H1 (cell line): ENCODE measurements around the gene NCF4. TPM values are rescaled to one million over a fixed set of nuclear protein-coding genes. Genes with fewer than 3 reads are reported as not detected.
A peak's percentile ranks its signal among the peaks of the same experiment; 100 is the strongest.

ENCODE experiments used
- CTCF ChIA-PET: fragments of 300-600 bp; sonication (Branson Sonifier 250); formaldehyde crosslinking; loops from one replicate; lab custom pipeline; 2021; ENCODE audit not compliant: partially characterized antibody; lab: Charles Lee
- POLR2A ChIA-PET: fragments of 300-600 bp; sonication (Branson Sonifier 250); formaldehyde crosslinking; loops from one replicate; lab custom pipeline; 2021; ENCODE audit warnings: inconsistent platforms; ENCODE audit not compliant: partially characterized antibody; lab: Charles Lee
- DNase-seq, 2 experiments: peaks; one replicate each; pipeline versions ENCODE4 v3.0.0 to v3.0.0-alpha.2; 2010 to 2022; ENCODE audit warnings: low spot score in 2 of 2, low read depth in 1 of 2, mixed read lengths in 1 of 2
- FAIRE-seq: peaks from 2 replicates; lab custom pipeline; 2011; peaks lifted over from hg19 to GRCh38; lab: Jason Lieb, UNC
- H2AFZ ChIP-seq: 2 replicates; pipeline ENCODE4 v1.8.1; 2012; ENCODE audit warnings: low read length, inconsistent platforms
- H2AK5ac ChIP-seq: 2 replicates; pipeline ENCODE4 v1.6.1; 2013; ENCODE audit warnings: low read depth, low read length
- H2BK120ac ChIP-seq: replicated peaks from 2 replicates; pipeline ENCODE3; 2013; ENCODE audit warnings: low read depth, low read length, inconsistent platforms
- H2BK12ac ChIP-seq: 2 replicates; pipeline ENCODE4 v1.6.1; 2013; ENCODE audit warnings: low read depth, low read length
- H2BK15ac ChIP-seq: 2 replicates; pipeline ENCODE4 v1.6.1; 2013; ENCODE audit warnings: low read length
- H2BK20ac ChIP-seq: 2 replicates; pipeline ENCODE4 v1.6.1; 2013; ENCODE audit warnings: low read length
- H2BK5ac ChIP-seq: 2 replicates; pipeline ENCODE4 v1.6.1; 2013; ENCODE audit warnings: low read depth, low read length
- H3K14ac ChIP-seq: 2 replicates; pipeline ENCODE4 v1.6.1; 2013; ENCODE audit warnings: inconsistent platforms; ENCODE audit not compliant: insufficient read length
- H3K18ac ChIP-seq: 2 replicates; pipeline ENCODE4 v1.6.1; 2013; ENCODE audit warnings: low read length; ENCODE audit errors: extremely low read depth
- H3K23ac ChIP-seq: 2 replicates; pipeline ENCODE4 v1.6.1; 2013; ENCODE audit warnings: inconsistent platforms; ENCODE audit not compliant: insufficient read length
- H3K23me2 ChIP-seq: 2 replicates; pipeline ENCODE4 v1.6.1; 2013; ENCODE audit warnings: low read depth, low read length
- H3K27ac ChIP-seq: 2 replicates; pipeline ENCODE4 v1.6.1; 2011; ENCODE audit warnings: low read depth, low read length, inconsistent platforms
- H3K27me3 ChIP-seq, 4 experiments: replicated peaks in 1 of 4; 1 replicate in 1 of 4; 2 replicates in 3 of 4; pipeline versions ENCODE4 v1.6.1 to v1.8.1; 2011 to 2013; ENCODE audit warnings: low read length in 3 of 4, mild to moderate bottlenecking in 3 of 4, inconsistent platforms in 2 of 4, mixed read lengths in 2 of 4, moderate library complexity in 1 of 4; ENCODE audit not compliant: control insufficient read depth in 3 of 4, insufficient read depth in 3 of 4; ENCODE audit errors: extremely low read depth in 1 of 4
- H3K36me3 ChIP-seq, 4 experiments: 2 replicates each; pipeline versions ENCODE4 v1.6.1 to v1.8.1; 2011 to 2013; ENCODE audit warnings: mild to moderate bottlenecking in 4 of 4, low read length in 3 of 4, moderate library complexity in 2 of 4, control low read depth in 1 of 4, inconsistent platforms in 1 of 4; ENCODE audit not compliant: insufficient read depth in 4 of 4, control insufficient read depth in 2 of 4
- H3K4ac ChIP-seq: replicated peaks from 2 replicates; pipeline ENCODE3; 2013; ENCODE audit warnings: low read length, low read depth, mixed read lengths, inconsistent platforms; ENCODE audit not compliant: insufficient read length
- H3K4me1 ChIP-seq, 4 experiments: replicated peaks in 1 of 4; 1 replicate in 1 of 4; 2 replicates in 3 of 4; pipeline versions ENCODE4 v1.6.1 to v1.8.1; 2011 to 2013; ENCODE audit warnings: low read length in 3 of 4, inconsistent platforms in 2 of 4, mixed read lengths in 1 of 4; ENCODE audit not compliant: insufficient read depth in 4 of 4, control insufficient read depth in 3 of 4
- H3K4me2 ChIP-seq, 2 experiments: 2 replicates each; pipeline versions ENCODE4 v1.6.1 to v1.8.1; 2011 to 2013; ENCODE audit warnings: low read depth in 2 of 2, low read length in 2 of 2, control low read depth in 1 of 2, inconsistent platforms in 1 of 2, mild to moderate bottlenecking in 1 of 2; ENCODE audit not compliant: insufficient read depth in 1 of 2
- H3K4me3 ChIP-seq, 4 experiments: fragments of 200-600, 300-600 bp in 1 of 4; sonication (generic), shearing (Covaris generic), sonication (Bioruptor Twin) in 1 of 4; 2 replicates each; pipeline versions ENCODE4 v1.5.1 to v1.8.1; 2011 to 2016; ENCODE audit warnings: low read length in 4 of 4, low read depth in 3 of 4, control low read depth in 2 of 4, inconsistent platforms in 2 of 4, mild to moderate bottlenecking in 2 of 4, mixed read lengths in 1 of 4, moderate library complexity in 1 of 4; ENCODE audit not compliant: insufficient read depth in 2 of 4; ENCODE audit errors: extremely low read depth in 1 of 4
- H3K56ac ChIP-seq: replicated peaks from 2 replicates; pipeline ENCODE3; 2013; ENCODE audit warnings: low read depth, mild to moderate bottlenecking, mixed read lengths, low read length, inconsistent platforms; ENCODE audit not compliant: insufficient read length
- H3K79me1 ChIP-seq: 2 replicates; pipeline ENCODE4 v1.6.1; 2013; ENCODE audit warnings: low read depth, low read length, control low read depth
- H3K79me2 ChIP-seq, 2 experiments: 2 replicates each; pipeline versions ENCODE4 v1.6.1 to v1.8.1; 2012 to 2013; ENCODE audit warnings: low read length in 2 of 2, mild to moderate bottlenecking in 2 of 2, inconsistent platforms in 1 of 2; ENCODE audit not compliant: insufficient read depth in 2 of 2, control insufficient read depth in 1 of 2
- H3K9ac ChIP-seq, 4 experiments: replicated peaks in 1 of 4; 1 replicate in 1 of 4; 2 replicates in 3 of 4; pipeline versions ENCODE4 v1.6.1 to v1.8.1; 2011 to 2013; ENCODE audit warnings: low read depth in 3 of 4, low read length in 3 of 4, control low read depth in 2 of 4, mild to moderate bottlenecking in 2 of 4, moderate library complexity in 2 of 4, inconsistent platforms in 1 of 4; ENCODE audit errors: extremely low read depth in 1 of 4
- H3K9me3 ChIP-seq, 2 experiments: 2 replicates each; pipeline versions ENCODE4 v1.6.1 to v1.8.1; 2012 to 2013; ENCODE audit warnings: mild to moderate bottlenecking in 2 of 2, moderate library complexity in 2 of 2, control low read depth in 1 of 2, inconsistent platforms in 1 of 2, low read depth in 1 of 2, low read length in 1 of 2, mixed read lengths in 1 of 2; ENCODE audit not compliant: insufficient read depth in 2 of 2
- H4K20me1 ChIP-seq, 2 experiments: replicated peaks in 1 of 2; 2 replicates each; pipeline versions ENCODE3 to v1.8.1; 2011 to 2013; ENCODE audit warnings: inconsistent platforms in 2 of 2, low read length in 2 of 2, mild to moderate bottlenecking in 1 of 2; ENCODE audit not compliant: insufficient read depth in 2 of 2, control insufficient read depth in 1 of 2
- H4K5ac ChIP-seq: 2 replicates; pipeline ENCODE4 v1.6.1; 2013; ENCODE audit warnings: low read length, low read depth, mixed read lengths, inconsistent platforms; ENCODE audit not compliant: insufficient read length
- H4K8ac ChIP-seq: 2 replicates; pipeline ENCODE4 v1.8.0; 2013; ENCODE audit warnings: mild to moderate bottlenecking, moderate library complexity, low read length, inconsistent platforms; ENCODE audit not compliant: insufficient read depth; ENCODE audit errors: extremely low read depth
- H4K91ac ChIP-seq: replicated peaks from 2 replicates; pipeline ENCODE3; 2013; ENCODE audit warnings: low read length, mixed read lengths, inconsistent platforms; ENCODE audit not compliant: insufficient read length
- ASH2L ChIP-seq: fragments of 200-600, 300-600 bp; sonication (generic); IDR thresholded peaks from one replicate; pipeline ENCODE4 v1.7.1; 2017; ENCODE audit warnings: low read length
- CTBP2 ChIP-seq: IDR thresholded peaks from 2 replicates; pipeline ENCODE4 v1.7.0; 2011; ENCODE audit warnings: borderline replicate concordance, mild to moderate bottlenecking, moderate library complexity, mixed read lengths, low read length; ENCODE audit not compliant: insufficient read depth, insufficient read length
- E2F6 ChIP-seq: IDR thresholded peaks from 2 replicates; pipeline ENCODE4 v1.6.1; 2012; ENCODE audit warnings: inconsistent platforms
- GTF2F1 ChIP-seq: IDR thresholded peaks from 2 replicates; pipeline ENCODE4 v1.6.1; 2012; ENCODE audit warnings: low read depth, low read length, improper control_type of control experiment, borderline replicate concordance
- NANOG ChIP-seq: IDR thresholded peaks from 2 replicates; pipeline ENCODE4 v1.6.1; 2011; ENCODE audit warnings: low read length, low read depth, mild to moderate bottlenecking, inconsistent platforms; ENCODE audit not compliant: insufficient read depth, poor library complexity, severe bottlenecking
- RBBP5 ChIP-seq: IDR thresholded peaks from 2 replicates; pipeline ENCODE4 v1.7.1; 2012; ENCODE audit warnings: low read depth, mild to moderate bottlenecking, inconsistent platforms, low read length, moderate library complexity, borderline replicate concordance
- SAP30 ChIP-seq: fragments of 300-600 bp; sonication (generic); IDR thresholded peaks from 2 replicates; pipeline ENCODE4 v1.7.1; 2012; ENCODE audit warnings: low read length, moderate library complexity, mild to moderate bottlenecking, inconsistent platforms; ENCODE audit not compliant: insufficient read depth, insufficient replicate concordance
- SIX5 ChIP-seq: IDR thresholded peaks from 2 replicates; pipeline ENCODE4 v1.6.1; 2011; ENCODE audit warnings: mild to moderate bottlenecking, low read depth, low read length
- TAF1 ChIP-seq: IDR thresholded peaks from 2 replicates; pipeline ENCODE4 v1.6.1; 2011; ENCODE audit warnings: mild to moderate bottlenecking, low read depth, low read length
- TBP ChIP-seq: IDR thresholded peaks from 2 replicates; pipeline ENCODE4 v1.6.1; 2011; ENCODE audit warnings: low read depth, low read length, improper control_type of control experiment
- ZNF274 ChIP-seq: IDR thresholded peaks from 2 replicates; pipeline ENCODE4 v1.7.0; 2012; ENCODE audit warnings: low read length, borderline replicate concordance; ENCODE audit errors: extremely low read depth
- WGBS, 2 experiments: shearing (Covaris generic) in 1 of 2; methylation state at CpG; one replicate each; pipeline versions ENCODE4 v1.1.6 to v1.1.7; 2013 to 2015; ENCODE audit warnings: low lambda C conversion rate in 2 of 2, mixed read lengths in 2 of 2, inconsistent platforms in 1 of 2, low coverage in 1 of 2, missing lambda C conversion rate in 1 of 2; ENCODE audit not compliant: insufficient replicate concordance in 2 of 2, insufficient coverage in 1 of 2, insufficient read length in 1 of 2; ENCODE audit errors: extremely low coverage in 1 of 2, missing lambda C conversion rate in 1 of 2; 5-methylcytosine and 5-hydroxymethylcytosine counted together
- polyA plus RNA-seq, 7 experiments: library from polyadenylated mRNA; depleted of rRNA in 3 of 7; stranded (reverse) in 5 of 7; unstranded in 2 of 7; fragments of >200 nt in 5 of 7; fragments of 200-250 nt in 2 of 7; gene quantifications; 1 replicate in 5 of 7; 2 replicates in 1 of 7; 4 replicates in 1 of 7; pipeline versions ENCODE4 v1.2.1 to v1.2.3, GENCODE V29; 2011 to 2013; ENCODE audit warnings: missing spikeins in 2 of 7, mixed read lengths in 2 of 7
- total RNA-seq: library from RNA; stranded (reverse); fragmentation: NEBNext Ultra II Directional; extraction: Animal tissue kit (Norgen Biotek cat#: 25700); gene quantifications from 2 replicates; pipeline ENCODE4 v1.2.1, GENCODE V29; 2021

The NCF4 gene
- total and polyA plus RNA-seq, 2 of the 8 experiments (the other 6 are each of a cell fraction or from before 2014, with no cell fraction given): 0.20 TPM; not detected in 1

- Histone ChIP-seq H3K23ac (no peak overlapping the region), H3K4me3 (no peak overlapping the region), H4K8ac (no peak overlapping the region), H3K18ac (no peak overlapping the region), H3K9me3 (peaks cover 9 to 18% of the 10 kb centered on the region in 2 experiments; a peak in 3 of 4 replicates), H3K27ac (no peak overlapping the region), H3K14ac (no peak overlapping the region), H3K23me2 (no peaks in the 10 kb centered on the region), H3K4me1 (peaks cover 11 to 17% (median 13%) of the 10 kb centered on the region in 4 experiments), H3K56ac (no peak overlapping the region), H4K20me1 (no peaks in the 10 kb centered on the region), H2BK120ac (no peak overlapping the region), H3K79me2 (no peaks in the 10 kb centered on the region), H2AFZ (no peak overlapping the region), H3K27me3 (peaks cover 0 to 6% (median 2%) of the 10 kb centered on the region in 4 experiments; a peak in 2 of 7 replicates), H4K5ac (no peak overlapping the region), H4K91ac (no peak overlapping the region), H3K4me2 (no peak overlapping the region), H3K4ac (no peak overlapping the region), H2BK5ac (no peak overlapping the region), H2AK5ac (0 out of 2 replicates have a peak overlapping the region, but pooled peaks have one; percentile 79), H2BK15ac (peak overlapping the region; percentile 92; the same call in 1 of the 2 replicates), H2BK20ac (peak overlapping the region; percentile 43; the same call in 1 of the 2 replicates), H2BK12ac (peak overlapping the region; percentile 77; the same call in 1 of the 2 replicates), H3K79me1 (0 out of 2 replicates have a peak, but pooled peaks cover 2% of the 10 kb centered on the region), H3K36me3 (no peaks in the 10 kb centered on the region), H3K9ac (no peak overlapping the region)
- no peak for DNase-seq
- FAIRE-seq: no peak
- TF ChIP-seq ASH2L: no peak
- TF ChIP-seq TBP: no peak
- TF ChIP-seq CTBP2: no peak
- TF ChIP-seq NANOG: no peak
- TF ChIP-seq GTF2F1: no peak
- no peak for TF ChIP-seq E2F6
- TF ChIP-seq TAF1: no peak
- no peak for TF ChIP-seq RBBP5
- no peak for TF ChIP-seq SIX5
- TF ChIP-seq SAP30: no peak
- no peak for TF ChIP-seq ZNF274
- 85% methylated on average over 4 of the region's 4 CpGs; no CpG with 5 or more reads in 1 of the 2 experiments for WGBS, 2 experiments
- CTCF ChIA-PET: interaction anchor here (1.1 to 2.5 kb wide), 5 partner anchors 12 to 79 kb away, joined by 3 to 7 read pairs (median 5); no protein-coding TSS in a partner anchor
- POLR2A ChIA-PET: interaction anchor here (5.4 kb wide), 1 partner anchor 13 kb away, joined by 28 read pairs; the partner anchor contains the start of gene CSF2RB
Measured at GRCh38 chr22:36898690-36899089, 37.9 kb downstream of the NCF4 start.
